Esophagus squamous epithelium (tissue), 5 donors: ENCODE data around the gene ADAMTS14. TPM values are rescaled to one million over a fixed set of nuclear protein-coding genes. Genes with fewer than 3 reads are reported as not detected.
"Not testable (repeated sequence)": the region's sequence is repeated elsewhere in the genome, so short reads cannot be mapped to it uniquely, and the experiment has no call there.

Source experiments
- DNase-seq: peaks from one replicate; lab custom pipeline; 2025; lab: John Stamatoyannopoulos, UW
- H3K27ac ChIP-seq, 4 donors: fragments of 200-600 bp; sonication (generic); one replicate each; pipeline ENCODE4 v1.5.1; 2016 to 2019; ENCODE audit warnings: mild to moderate bottlenecking in 1 of 4
- H3K27me3 ChIP-seq, 4 donors: fragments of 200-600 bp; sonication (generic); 1 replicate in 3 of 4; 2 replicates in 1 of 4; pipeline versions ENCODE4 v1.5.1 to v1.6.0; 2017 to 2021; ENCODE audit warnings: antibody characterized with exemption in 1 of 4
- H3K36me3 ChIP-seq, 3 donors: fragments of 200-600 bp; sonication (generic); one replicate each; pipeline ENCODE4 v1.5.1; 2016 to 2019
- H3K4me1 ChIP-seq, 3 donors: fragments of 200-600 bp; sonication (generic); one replicate each; pipeline ENCODE4 v1.5.1; 2017 to 2019
- H3K4me3 ChIP-seq, 4 donors: fragments of 200-600 bp; sonication (generic); 1 replicate in 3 of 4; 2 replicates in 1 of 4; pipeline ENCODE4 v1.5.1; 2016 to 2019; ENCODE audit warnings: mild to moderate bottlenecking in 2 of 4, moderate library complexity in 1 of 4
- H3K9me3 ChIP-seq, 3 donors: fragments of 200-600 bp; sonication (generic); one replicate each; pipeline ENCODE4 v1.5.1; 2016 to 2019
- CTCF ChIP-seq, 6 experiments: fragments of 450-650 bp in 4 of 6; fragments of 200-600 bp in 2 of 6; sonication (generic) in 2 of 6; IDR thresholded peaks; one replicate each; pipeline ENCODE4 v1.5.1; 2016 to 2019; ENCODE audit warnings: antibody characterized with exemption in 6 of 6, mild to moderate bottlenecking in 4 of 6, moderate library complexity in 4 of 6
- POLR2A ChIP-seq, 4 donors: fragments of 450-650 bp; IDR thresholded peaks; one replicate each; pipeline ENCODE4 v1.6.1; 2017; ENCODE audit warnings: antibody characterized with exemption in 4 of 4, mild to moderate bottlenecking in 4 of 4, moderate library complexity in 3 of 4
- WGBS, 2 donors: methylation state at CpG; one replicate each; pipeline ENCODE4 v1.1.5; 2018; 5-methylcytosine and 5-hydroxymethylcytosine counted together
- intact Hi-C: fragments of 100-400 bp; cut with DNase I; formaldehyde crosslinking; loops from one replicate; pipeline ENCODE4 v1.15.0; 2022
- total RNA-seq, 4 donors: library from RNA; depleted of rRNA; stranded (reverse); fragments of >200 nt; gene quantifications; one replicate each; pipeline ENCODE4 v1.1.0, GENCODE V29; 2016
- donor health status: DM: yes; HTN: yes; CAD: no.

Gene ADAMTS14
- total RNA-seq, 4 donors from 2014 or later: 0.23 to 0.75 (median 0.38) TPM; not detected in 1

GRCh38 chr10:70662362-70663220, 9.7 kb upstream of the ADAMTS14 start:
- H3K27me3 ChIP-seq: peaks cover 0 to 9% (median 0%) of the 10 kb centered on the region in 4 donors
- no peak for DNase-seq
- WGBS, 2 donors: 74 to 85% methylated on average over 12 of the region's 12 CpGs
- H3K27ac ChIP-seq: peak overlapping the region in 2 of 4 donors; percentile 26 to 29
- no peak overlapping the region for H3K4me3 ChIP-seq
- H3K36me3 ChIP-seq: no peaks in the 10 kb centered on the region
- no peak for TF ChIP-seq POLR2A (IDR thresholded peaks at IDR 0.05)
- no peak for TF ChIP-seq CTCF (IDR thresholded peaks at IDR 0.05)
- intact Hi-C loops: no loop called here
- H3K9me3 ChIP-seq: no peaks in the 10 kb centered on the region
- peaks cover 0 to 23% (median 6%) of the 10 kb centered on the region in 3 donors for H3K4me1 ChIP-seq

- H3K36me3 ChIP-seq, H3K9me3 ChIP-seq, H3K27me3 ChIP-seq, DNase-seq, intact Hi-C loops, H3K4me3 ChIP-seq: not testable (repeated sequence)
- WGBS, 2 donors: 53 to 63% methylated on average over 9 of the region's 10 CpGs
- H3K4me1 ChIP-seq: peaks cover 0 to 23% (median 6%) of the 10 kb centered on the region in 3 donors
- peak overlapping the region in 1 of 4 donors; percentile 42 for H3K27ac ChIP-seq
Measured at GRCh38 chr10:70663458-70664409, 8.6 kb upstream of the ADAMTS14 start.

GRCh38 chr10:70664702-70665195, 7.6 kb upstream of the ADAMTS14 start:
- peak overlapping the region in 1 of 4 donors; percentile 42 for H3K27ac ChIP-seq
- DNase-seq: no peak
- H3K4me3 ChIP-seq: no peak overlapping the region
- H3K27me3 ChIP-seq: peaks cover 0 to 19% (median 0%) of the 10 kb centered on the region in 4 donors
- intact Hi-C loops: no loop called here
- H3K4me1 ChIP-seq: peaks cover 0 to 23% (median 6%) of the 10 kb centered on the region in 3 donors
- TF ChIP-seq POLR2A (IDR thresholded peaks at IDR 0.05) (no peak), CTCF (IDR thresholded peaks at IDR 0.05) (no peak)
- H3K9me3 ChIP-seq: no peaks in the 10 kb centered on the region
- no peaks in the 10 kb centered on the region for H3K36me3 ChIP-seq
- WGBS, 2 donors: 16 to 26% methylated on average over 6 of the region's 6 CpGs

GRCh38 chr10:70666960-70667798, 5.1 kb upstream of the ADAMTS14 start:
- peaks cover 0 to 36% (median 0%) of the 10 kb centered on the region in 4 donors for H3K27me3 ChIP-seq
- intact Hi-C loops: no loop called here
- no peak overlapping the region for H3K4me3 ChIP-seq
- DNase-seq: no peak
- no peak overlapping the region for H3K27ac ChIP-seq
- no peaks in the 10 kb centered on the region for H3K36me3 ChIP-seq
- peaks cover 2 to 25% (median 3%) of the 10 kb centered on the region in 3 donors for H3K4me1 ChIP-seq
- TF ChIP-seq CTCF (IDR thresholded peaks at IDR 0.05) (no peak), POLR2A (IDR thresholded peaks at IDR 0.05) (no peak)
- H3K9me3 ChIP-seq: no peaks in the 10 kb centered on the region
- 73 to 74% methylated on average over 7 of the region's 7 CpGs for WGBS, 2 donors

GRCh38 chr10:70667818-70668217, 4.5 kb upstream of the ADAMTS14 start:
- peaks cover 0 to 41% (median 0%) of the 10 kb centered on the region in 4 donors for H3K27me3 ChIP-seq
- 88 to 89% methylated on average over 6 of the region's 6 CpGs for WGBS, 2 donors
- H3K36me3 ChIP-seq, DNase-seq, H3K4me3 ChIP-seq, intact Hi-C loops, H3K27ac ChIP-seq, H3K9me3 ChIP-seq: not testable (repeated sequence)
- peaks cover 4 to 24% (median 7%) of the 10 kb centered on the region in 3 donors for H3K4me1 ChIP-seq
